ENCODE data around the gene TSFM.

DNA sequence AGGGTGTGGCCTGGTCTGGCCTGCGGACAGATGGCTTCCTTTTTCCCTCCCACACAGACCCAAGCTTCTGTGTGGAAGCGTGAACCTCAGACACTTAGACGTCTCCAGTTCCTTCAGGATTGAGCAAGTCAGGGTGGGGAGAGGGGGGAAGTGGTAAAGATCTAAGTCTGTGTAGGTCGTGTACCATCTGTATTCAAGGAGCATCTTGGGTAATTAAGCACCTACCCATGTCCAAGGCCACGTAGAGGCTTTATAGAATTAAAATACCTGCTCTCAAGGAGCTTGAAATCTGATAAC is 34.2 kb downstream of the TSFM start:
- TF ChIP-seq, protein P1, sequence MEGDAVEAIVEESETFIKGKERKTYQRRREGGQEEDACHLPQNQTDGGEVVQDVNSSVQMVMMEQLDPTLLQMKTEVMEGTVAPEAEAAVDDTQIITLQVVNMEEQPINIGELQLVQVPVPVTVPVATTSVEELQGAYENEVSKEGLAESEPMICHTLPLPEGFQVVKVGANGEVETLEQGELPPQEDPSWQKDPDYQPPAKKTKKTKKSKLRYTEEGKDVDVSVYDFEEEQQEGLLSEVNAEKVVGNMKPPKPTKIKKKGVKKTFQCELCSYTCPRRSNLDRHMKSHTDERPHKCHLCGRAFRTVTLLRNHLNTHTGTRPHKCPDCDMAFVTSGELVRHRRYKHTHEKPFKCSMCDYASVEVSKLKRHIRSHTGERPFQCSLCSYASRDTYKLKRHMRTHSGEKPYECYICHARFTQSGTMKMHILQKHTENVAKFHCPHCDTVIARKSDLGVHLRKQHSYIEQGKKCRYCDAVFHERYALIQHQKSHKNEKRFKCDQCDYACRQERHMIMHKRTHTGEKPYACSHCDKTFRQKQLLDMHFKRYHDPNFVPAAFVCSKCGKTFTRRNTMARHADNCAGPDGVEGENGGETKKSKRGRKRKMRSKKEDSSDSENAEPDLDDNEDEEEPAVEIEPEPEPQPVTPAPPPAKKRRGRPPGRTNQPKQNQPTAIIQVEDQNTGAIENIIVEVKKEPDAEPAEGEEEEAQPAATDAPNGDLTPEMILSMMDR (IDR thresholded peaks at IDR 0.05), result no peak
- TF ChIP-seq POLR2AphosphoS5 (IDR thresholded peaks at IDR 0.05), result peak in 1 of 4 donors; percentile 5

Measured in sigmoid colon (tissue), 4 donors.